Activated B cell treated with CpG ODN at 0.5 μM for 24 hours (primary cell): Measurements from ENCODE around the gene CTBP1. TPM values are rescaled to one million over a fixed set of nuclear protein-coding genes. Genes with fewer than 3 reads are reported as not detected.

Experiments used
- ATAC-seq: fragments of 200-7000 bp; cut with Tn5 transposase; one replicate; pipeline ENCODE4 v1.10.0; 2021; ENCODE audit warnings: low read depth, mild to moderate bottlenecking, moderate library complexity
- CTCF ChIA-PET: fragments of 350-600 bp; sonication (Branson Sonifier 250); formaldehyde crosslinking; loops from one replicate; lab custom pipeline; 2021; ENCODE audit warnings: antibody characterized with exemption; lab: Charles Lee
- POLR2A ChIA-PET: fragments of 350-600 bp; sonication (Branson Sonifier 250); formaldehyde crosslinking; loops from one replicate; lab custom pipeline; 2021; ENCODE audit warnings: antibody characterized with exemption; lab: Charles Lee
- DNase-seq: peaks from one replicate; pipeline ENCODE4 v3.0.0; 2022
- H3K27ac Mint-ChIP-seq: one replicate; pipeline ENCODE4 v1.8.0; 2020; ENCODE audit warnings: mixed read lengths
- H3K27me3 Mint-ChIP-seq: one replicate; pipeline ENCODE4 v1.8.0; 2021; ENCODE audit warnings: mixed read lengths
- H3K36me3 Mint-ChIP-seq: one replicate; pipeline ENCODE4 v1.8.0; 2021; ENCODE audit warnings: low read depth, mixed read lengths
- H3K4me1 Mint-ChIP-seq: one replicate; pipeline ENCODE4 v1.8.0; 2021; ENCODE audit warnings: mixed read lengths
- H3K4me3 Mint-ChIP-seq: one replicate; pipeline ENCODE4 v1.8.0; 2020; ENCODE audit warnings: mild to moderate bottlenecking, mixed read lengths
- H3K9me3 Mint-ChIP-seq: one replicate; pipeline ENCODE4 v1.8.0; 2020; ENCODE audit warnings: mixed read lengths
- intact Hi-C: fragments of 100-400 bp; cut with micrococcal nuclease; formaldehyde crosslinking; loops from one replicate; pipeline ENCODE4 v1.15.1; 2024
- total RNA-seq: library from RNA; stranded (reverse); gene quantifications from 2 replicates; pipeline ENCODE4 v1.2.3, GENCODE V29; 2022
- TF ChIP-seq, protein P1 (sequence below): fragments of 200-600 bp; IDR thresholded peaks from one replicate; pipeline ENCODE4 v1.8.0; 2022; ENCODE audit warnings: antibody characterized with exemption, mild to moderate bottlenecking

The CTBP1 gene
- total RNA-seq, 1 donor from 2014 or later, result 175 TPM

GRCh38 chr4:1216076-1216614 is 32.8 kb downstream of the CTBP1 start:
- Mint-ChIP-seq H3K27ac (peak overlapping the region; percentile 46), H3K4me1 (peaks cover 56% of the 10 kb centered on the region), H3K4me3 (no peak overlapping the region), H3K36me3 (peaks cover 45% of the 10 kb centered on the region), H3K27me3 (no peaks in the 10 kb centered on the region), H3K9me3 (no peaks in the 10 kb centered on the region)
- ATAC-seq, result no peak
- no peak for DNase-seq
- ChIA-PET POLR2A (interaction anchor here (0.7 to 4.4 kb wide), 3 partner anchors 14 to 33 kb away, joined by 3 to 21 read pairs (median 4); partner anchors contain the start of gene CTBP1), CTCF (no interaction called here)
- intact Hi-C loops, result no loop called here
- TF ChIP-seq, protein P1, sequence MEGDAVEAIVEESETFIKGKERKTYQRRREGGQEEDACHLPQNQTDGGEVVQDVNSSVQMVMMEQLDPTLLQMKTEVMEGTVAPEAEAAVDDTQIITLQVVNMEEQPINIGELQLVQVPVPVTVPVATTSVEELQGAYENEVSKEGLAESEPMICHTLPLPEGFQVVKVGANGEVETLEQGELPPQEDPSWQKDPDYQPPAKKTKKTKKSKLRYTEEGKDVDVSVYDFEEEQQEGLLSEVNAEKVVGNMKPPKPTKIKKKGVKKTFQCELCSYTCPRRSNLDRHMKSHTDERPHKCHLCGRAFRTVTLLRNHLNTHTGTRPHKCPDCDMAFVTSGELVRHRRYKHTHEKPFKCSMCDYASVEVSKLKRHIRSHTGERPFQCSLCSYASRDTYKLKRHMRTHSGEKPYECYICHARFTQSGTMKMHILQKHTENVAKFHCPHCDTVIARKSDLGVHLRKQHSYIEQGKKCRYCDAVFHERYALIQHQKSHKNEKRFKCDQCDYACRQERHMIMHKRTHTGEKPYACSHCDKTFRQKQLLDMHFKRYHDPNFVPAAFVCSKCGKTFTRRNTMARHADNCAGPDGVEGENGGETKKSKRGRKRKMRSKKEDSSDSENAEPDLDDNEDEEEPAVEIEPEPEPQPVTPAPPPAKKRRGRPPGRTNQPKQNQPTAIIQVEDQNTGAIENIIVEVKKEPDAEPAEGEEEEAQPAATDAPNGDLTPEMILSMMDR, result no peak

GRCh38 chr4:1215141-1216075 is 33.5 kb downstream of the CTBP1 start:
- no peak overlapping the region for H3K4me3 Mint-ChIP-seq
- ChIA-PET POLR2A (interaction anchor here (1.2 kb wide), 1 partner anchor 32 kb away, joined by 4 read pairs; no protein-coding TSS in a partner anchor), CTCF (no interaction called here)
- H3K27me3 Mint-ChIP-seq, result no peaks in the 10 kb centered on the region
- H3K27ac Mint-ChIP-seq, result no peak overlapping the region
- intact Hi-C loops, result no loop called here
- DNase-seq, result no peak
- peaks cover 49% of the 10 kb centered on the region for H3K4me1 Mint-ChIP-seq
- no peaks in the 10 kb centered on the region for H3K9me3 Mint-ChIP-seq
- no peak for ATAC-seq
- H3K36me3 Mint-ChIP-seq, result peaks cover 43% of the 10 kb centered on the region
- TF ChIP-seq, protein P1, result no peak

GRCh38 chr4:1214101-1215095 is 34.5 kb downstream of the CTBP1 start:
- ChIA-PET CTCF (no interaction called here), POLR2A (no interaction called here)
- Mint-ChIP-seq H3K4me1 (peaks cover 43% of the 10 kb centered on the region), H3K36me3 (peaks cover 40% of the 10 kb centered on the region), H3K27me3 (no peaks in the 10 kb centered on the region), H3K9me3 (no peaks in the 10 kb centered on the region), H3K27ac (no peak overlapping the region), H3K4me3 (no peak overlapping the region)
- intact Hi-C loops, result no loop called here
- DNase-seq (no peak), ATAC-seq (no peak)
- TF ChIP-seq, protein P1, result no peak

GRCh38 chr4:1213336-1213995 is 35.5 kb downstream of the CTBP1 start:
- ChIA-PET CTCF (no interaction called here), POLR2A (no interaction called here)
- DNase-seq, result no peak
- intact Hi-C loops, result no loop called here
- TF ChIP-seq, protein P1, result no peak
- H3K27ac Mint-ChIP-seq, result no peak overlapping the region
- H3K27me3 Mint-ChIP-seq, result no peaks in the 10 kb centered on the region
- H3K4me3 Mint-ChIP-seq, result no peak overlapping the region
- no peak for ATAC-seq
- H3K36me3 Mint-ChIP-seq, result peaks cover 40% of the 10 kb centered on the region
- H3K4me1 Mint-ChIP-seq, result peaks cover 38% of the 10 kb centered on the region
- no peaks in the 10 kb centered on the region for H3K9me3 Mint-ChIP-seq
